Fibroblast of skin of left biceps (primary cell): Measurements from ENCODE around the gene CACNA1A.
"Not testable (repeated sequence)": the region's sequence is repeated elsewhere in the genome, so short reads cannot be mapped to it uniquely, and the experiment has no call there.

ENCODE experiments used
- DNase-seq, 2 experiments: peaks; one replicate each; pipeline ENCODE4 v3.0.0-alpha.2; 2013; ENCODE audit warnings: low read depth in 2 of 2

Gene CACNA1A

GRCh38 chr19:13198634-13199033 is 307.6 kb downstream of the CACNA1A start:
- no peak for DNase-seq

GRCh38 chr19:13195678-13196077 is 310.6 kb downstream of the CACNA1A start:
- no peak for DNase-seq

GRCh38 chr19:13190781-13191540 is 315.3 kb downstream of the CACNA1A start:
- DNase-seq, result no peak

- no peak for DNase-seq
Observed at GRCh38 chr19:13189600-13189999, 316.7 kb downstream of the CACNA1A start.

- no peak for DNase-seq
Observed at GRCh38 chr19:13187419-13187818, 318.9 kb downstream of the CACNA1A start.

- not testable (repeated sequence) for DNase-seq
Observed at GRCh38 chr19:13186688-13187087, 319.6 kb downstream of the CACNA1A start.

GRCh38 chr19:13185763-13186657 is 320.3 kb downstream of the CACNA1A start:
- DNase-seq, result not testable (repeated sequence)

- DNase-seq, result not testable (repeated sequence)
Observed at GRCh38 chr19:13184926-13185325, 321.4 kb downstream of the CACNA1A start.

GRCh38 chr19:13181747-13182388 is 324.4 kb downstream of the CACNA1A start:
- peak in 1 of 2 experiments; percentile 23 for DNase-seq

- DNase-seq, result not testable (repeated sequence)
Observed at GRCh38 chr19:13178291-13178690, 328.0 kb downstream of the CACNA1A start.

GRCh38 chr19:13177584-13177983 is 328.7 kb downstream of the CACNA1A start:
- DNase-seq, result not testable (repeated sequence)

GRCh38 chr19:13176345-13176744 is 329.9 kb downstream of the CACNA1A start:
- DNase-seq, result no peak

- no peak for DNase-seq
Observed at GRCh38 chr19:13173139-13173737, 333.0 kb downstream of the CACNA1A start.

- DNase-seq, result peak in 1 of 2 experiments; percentile 52
Observed at GRCh38 chr19:13172346-13173138, 333.7 kb downstream of the CACNA1A start.

GRCh38 chr19:13171146-13171545 is 335.1 kb downstream of the CACNA1A start:
- DNase-seq, result no peak

GRCh38 chr19:13169769-13170168 is 336.5 kb downstream of the CACNA1A start:
- no peak for DNase-seq

GRCh38 chr19:13166151-13166550 is 340.1 kb downstream of the CACNA1A start:
- DNase-seq, result not testable (repeated sequence)

GRCh38 chr19:13165162-13165997 is 340.9 kb downstream of the CACNA1A start:
- DNase-seq, result no peak

- DNase-seq, result no peak
Observed at GRCh38 chr19:13164343-13165161, 341.7 kb downstream of the CACNA1A start.
